Measurements from ENCODE around the gene MRPL10.

Gene MRPL10

GRCh38 chr17:47844814-47845715, 13.7 kb upstream of the MRPL10 start:
- H3K4me1 ChIP-seq (ENCODE audit: insufficient read depth, insufficient read length) = peaks cover 34% of the 10 kb centered on the region
- H3K9me3 ChIP-seq (ENCODE audit: insufficient read depth, low read length) = no peaks in the 10 kb centered on the region
- no peak for DNase-seq (ENCODE audit: low read depth, low spot score)
- H3K9ac ChIP-seq (ENCODE audit: insufficient read length, low read depth) = no peak overlapping the region
- H3K4me3 ChIP-seq (ENCODE audit: insufficient read length, low read depth) = no peak overlapping the region
- peaks cover 6% of the 10 kb centered on the region for H3K36me3 ChIP-seq (ENCODE audit: insufficient read depth, insufficient read length, low read length)
- TF ChIP-seq SUZ12 (IDR thresholded peaks at IDR 0.05; ENCODE audit: extremely low read depth, insufficient read depth, insufficient read length) = no peak
- TF ChIP-seq YY1 (IDR thresholded peaks at IDR 0.05; ENCODE audit: insufficient read depth, insufficient read length) = no peak
- no peak for TF ChIP-seq ZNF274 (IDR thresholded peaks at IDR 0.05; ENCODE audit: low read depth, low read length)
- H3K27me3 ChIP-seq (ENCODE audit: insufficient read depth, insufficient read length) = peaks cover 22% of the 10 kb centered on the region

- Histone ChIP-seq H3K9ac (ENCODE audit: insufficient read length, low read depth) (no peak overlapping the region), H3K36me3 (ENCODE audit: insufficient read depth, insufficient read length, low read length) (peaks cover 8% of the 10 kb centered on the region), H3K9me3 (ENCODE audit: insufficient read depth, low read length) (no peaks in the 10 kb centered on the region), H3K4me3 (ENCODE audit: insufficient read length, low read depth) (no peak overlapping the region), H3K4me1 (ENCODE audit: insufficient read depth, insufficient read length) (peaks cover 28% of the 10 kb centered on the region), H3K27me3 (ENCODE audit: insufficient read depth, insufficient read length) (peaks cover 14% of the 10 kb centered on the region)
- DNase-seq (ENCODE audit: low read depth, low spot score) = no peak
- TF ChIP-seq SUZ12 (IDR thresholded peaks at IDR 0.05; ENCODE audit: extremely low read depth, insufficient read depth, insufficient read length) (no peak), ZNF274 (IDR thresholded peaks at IDR 0.05; ENCODE audit: low read depth, low read length) (no peak), YY1 (IDR thresholded peaks at IDR 0.05; ENCODE audit: insufficient read depth, insufficient read length) (no peak)
Observed at GRCh38 chr17:47844227-47844626, 12.9 kb upstream of the MRPL10 start.

- Histone ChIP-seq H3K9me3 (ENCODE audit: insufficient read depth, low read length) (no peaks in the 10 kb centered on the region), H3K27me3 (ENCODE audit: insufficient read depth, insufficient read length) (peaks cover 5% of the 10 kb centered on the region), H3K9ac (ENCODE audit: insufficient read length, low read depth) (no peak overlapping the region), H3K4me3 (ENCODE audit: insufficient read length, low read depth) (no peak overlapping the region), H3K36me3 (ENCODE audit: insufficient read depth, insufficient read length, low read length) (peaks cover 16% of the 10 kb centered on the region), H3K4me1 (ENCODE audit: insufficient read depth, insufficient read length) (peaks cover 27% of the 10 kb centered on the region)
- TF ChIP-seq ZNF274 (IDR thresholded peaks at IDR 0.05; ENCODE audit: low read depth, low read length) (no peak), YY1 (IDR thresholded peaks at IDR 0.05; ENCODE audit: insufficient read depth, insufficient read length) (no peak), SUZ12 (IDR thresholded peaks at IDR 0.05; ENCODE audit: extremely low read depth, insufficient read depth, insufficient read length) (no peak)
- no peak for DNase-seq (ENCODE audit: low read depth, low spot score)
Observed at GRCh38 chr17:47843391-47843730, 12.0 kb upstream of the MRPL10 start.

GRCh38 chr17:47841488-47842291, 10.3 kb upstream of the MRPL10 start:
- Histone ChIP-seq H3K4me1 (ENCODE audit: insufficient read depth, insufficient read length) (peaks cover 25% of the 10 kb centered on the region), H3K4me3 (ENCODE audit: insufficient read length, low read depth) (no peak overlapping the region), H3K27me3 (ENCODE audit: insufficient read depth, insufficient read length) (no peaks in the 10 kb centered on the region), H3K9ac (ENCODE audit: insufficient read length, low read depth) (peak overlapping the region; percentile 27), H3K9me3 (ENCODE audit: insufficient read depth, low read length) (no peaks in the 10 kb centered on the region), H3K36me3 (ENCODE audit: insufficient read depth, insufficient read length, low read length) (peaks cover 25% of the 10 kb centered on the region)
- no peak for TF ChIP-seq YY1 (IDR thresholded peaks at IDR 0.05; ENCODE audit: insufficient read depth, insufficient read length)
- no peak for TF ChIP-seq ZNF274 (IDR thresholded peaks at IDR 0.05; ENCODE audit: low read depth, low read length)
- TF ChIP-seq SUZ12 (IDR thresholded peaks at IDR 0.05; ENCODE audit: extremely low read depth, insufficient read depth, insufficient read length) = no peak
- no peak for DNase-seq (ENCODE audit: low read depth, low spot score)

- H3K36me3 ChIP-seq (ENCODE audit: insufficient read depth, insufficient read length, low read length) = peaks cover 33% of the 10 kb centered on the region
Observed at GRCh38 chr17:47840742-47841487, 9.6 kb upstream of the MRPL10 start, which contains the start of gene SCRN2. Gene SCRN2, minus strand, starts transcription at chr17:47841273. Its CDS starts 430 bp downstream, at chr17:47840843.

GRCh38 chr17:47840001-47840741, 8.8 kb upstream of the MRPL10 start:
- Histone ChIP-seq H3K36me3 (ENCODE audit: insufficient read depth, insufficient read length, low read length) (peaks cover 39% of the 10 kb centered on the region), H3K4me3 (ENCODE audit: insufficient read length, low read depth) (peak overlapping the region; percentile 94), H3K4me1 (ENCODE audit: insufficient read depth, insufficient read length) (peaks cover 24% of the 10 kb centered on the region), H3K27me3 (ENCODE audit: insufficient read depth, insufficient read length) (no peaks in the 10 kb centered on the region), H3K9me3 (ENCODE audit: insufficient read depth, low read length) (no peaks in the 10 kb centered on the region), H3K9ac (ENCODE audit: insufficient read length, low read depth) (peak overlapping the region; percentile 95)
- TF ChIP-seq SUZ12 (IDR thresholded peaks at IDR 0.05; ENCODE audit: extremely low read depth, insufficient read depth, insufficient read length) (no peak), YY1 (IDR thresholded peaks at IDR 0.05; ENCODE audit: insufficient read depth, insufficient read length) (no peak), ZNF274 (IDR thresholded peaks at IDR 0.05; ENCODE audit: low read depth, low read length) (no peak)
- DNase-seq (ENCODE audit: low read depth, low spot score) = no peak

More at GRCh38 chr17:47840742-47841487, 9.6 kb upstream of the MRPL10 start, which contains the start of gene SCRN2:
- peak within 1 kb of the TSS; percentile 95 for H3K9ac ChIP-seq (ENCODE audit: insufficient read length, low read depth)
- H3K4me1 ChIP-seq (ENCODE audit: insufficient read depth, insufficient read length) = peaks cover 25% of the 10 kb centered on the region
- DNase-seq (ENCODE audit: low read depth, low spot score) = peak; percentile 75
- no peaks in the 10 kb centered on the region for H3K9me3 ChIP-seq (ENCODE audit: insufficient read depth, low read length)
- H3K4me3 ChIP-seq (ENCODE audit: insufficient read length, low read depth) = peak within 1 kb of the TSS; percentile 94
- no peaks in the 10 kb centered on the region for H3K27me3 ChIP-seq (ENCODE audit: insufficient read depth, insufficient read length)
- TF ChIP-seq ZNF274 (IDR thresholded peaks at IDR 0.05; ENCODE audit: low read depth, low read length) = no peak
- no peak for TF ChIP-seq SUZ12 (IDR thresholded peaks at IDR 0.05; ENCODE audit: extremely low read depth, insufficient read depth, insufficient read length)
- TF ChIP-seq YY1 (IDR thresholded peaks at IDR 0.05; ENCODE audit: insufficient read depth, insufficient read length) = no peak
